Measurements from ENCODE around the gene DNAJB11. TPM values are rescaled to one million over a fixed set of nuclear protein-coding genes. Genes with fewer than 3 reads are reported as not detected.

Gene DNAJB11
- total RNA-seq (2022; extraction: Qiagen RNA extraction; ENCODE audit: low read depth): 50.9 to 58.1 TPM (median 57.3 TPM) in 5 replicates

DNA sequence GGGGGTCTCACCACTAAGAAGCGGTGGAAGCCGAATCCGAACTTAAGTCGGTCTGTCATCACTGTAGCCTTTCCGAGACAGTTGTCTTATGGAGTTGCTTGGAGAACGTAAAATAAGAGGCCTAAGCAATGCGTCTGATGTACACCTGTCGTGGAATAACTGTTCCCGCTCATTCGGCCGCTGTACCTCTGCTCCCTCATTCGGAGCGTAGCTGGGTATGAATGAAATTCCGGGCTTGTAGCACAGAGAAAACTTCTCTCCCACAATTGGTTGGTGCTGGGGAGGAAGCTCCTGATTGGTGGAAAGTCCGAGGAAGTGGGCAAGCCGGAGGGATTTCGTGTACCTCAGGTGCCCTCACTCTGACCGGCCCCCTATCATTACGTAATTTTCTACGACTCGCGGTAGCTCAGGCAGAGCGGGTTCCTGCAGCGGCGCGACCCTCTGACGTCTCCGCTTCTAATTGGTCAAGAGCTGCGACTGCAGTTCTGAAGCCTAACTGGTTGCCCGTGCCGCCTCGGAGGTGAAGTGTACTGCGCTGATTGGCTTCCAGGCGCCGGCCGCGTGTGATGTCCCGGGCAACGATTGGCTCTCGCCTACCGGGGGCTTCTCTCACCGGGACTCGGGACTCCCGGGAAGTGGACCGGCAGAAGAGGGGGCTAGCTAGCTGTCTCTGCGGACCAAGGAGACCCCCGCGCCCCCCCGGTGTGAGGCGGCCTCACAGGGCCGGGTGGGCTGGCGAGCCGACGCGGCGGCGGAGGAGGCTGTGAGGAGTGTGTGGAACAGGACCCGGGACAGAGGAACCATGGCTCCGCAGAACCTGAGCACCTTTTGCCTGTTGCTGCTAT is at the start of gene DNAJB11:
DNAJB11 (plus strand) TSS at position 625 of the 845 bp plus-strand sequence; CDS start at position 803, 178 bp downstream.

DNA sequence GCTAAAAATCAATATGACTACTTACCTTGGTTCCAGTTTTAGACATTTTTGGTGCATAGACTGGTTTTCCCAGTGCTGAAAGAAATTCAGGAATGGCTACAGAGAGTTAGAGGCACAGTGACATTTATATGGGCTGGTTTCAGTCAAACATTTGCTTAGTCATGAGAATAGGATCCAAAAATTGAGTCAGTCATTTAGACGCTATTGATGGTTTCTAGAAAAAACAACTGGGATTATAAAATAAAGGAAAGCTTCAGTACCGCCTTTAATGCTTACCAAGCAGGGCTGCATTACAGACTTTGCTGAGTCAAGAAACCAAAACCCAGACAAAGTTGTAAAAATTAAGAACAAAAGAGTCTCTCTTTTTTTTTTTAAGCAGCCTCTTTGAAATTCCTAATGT is 26.2 kb upstream of the DNAJB11 start, which contains the start of gene CRYGS:
CRYGS (minus strand) TSS at position 100 of the 400 bp plus-strand sequence; CDS start at position 46, 54 bp downstream.

DNA sequence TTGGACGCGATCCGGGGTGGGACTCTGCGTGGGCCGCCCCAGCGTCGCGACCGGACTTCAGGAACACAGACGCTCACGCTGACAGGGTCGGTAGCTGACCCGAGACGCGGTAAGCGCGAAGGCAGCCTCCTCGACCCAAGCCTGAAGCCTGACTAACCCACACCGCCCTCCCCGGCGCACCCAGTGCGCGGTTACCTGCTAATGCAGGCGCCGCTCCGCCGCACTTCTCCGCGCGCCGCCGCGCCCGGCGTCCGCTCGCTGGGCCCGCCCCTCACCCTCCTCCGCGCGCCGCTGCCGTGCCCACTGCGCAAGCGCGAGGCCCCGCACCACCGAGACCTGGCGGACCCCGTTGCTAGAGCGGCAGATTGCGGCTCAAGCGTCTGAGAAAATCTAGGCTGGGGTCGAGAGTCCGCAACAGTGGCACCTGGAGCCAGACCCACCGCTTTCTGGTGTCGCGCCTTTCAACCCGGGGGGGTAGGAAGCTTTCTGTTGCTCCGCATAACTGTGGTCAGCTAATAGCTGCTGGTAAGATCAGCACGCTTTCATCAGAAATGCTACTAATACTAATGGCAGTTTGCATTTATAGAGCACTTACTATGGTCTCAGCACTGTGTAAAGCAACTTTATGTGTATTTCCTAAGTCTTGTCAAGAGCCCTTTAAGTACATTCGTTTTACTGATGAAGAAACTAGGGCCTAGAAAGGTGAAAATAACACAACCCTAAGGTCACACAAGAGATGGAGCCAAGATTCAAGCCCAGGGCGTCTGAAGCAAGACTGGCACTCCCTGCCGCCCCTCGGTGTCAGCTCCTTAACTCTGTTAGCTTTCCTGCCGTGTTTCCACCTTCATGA is 3.2 kb upstream of the DNAJB11 start, which contains the start of gene TBCCD1:
TBCCD1 (minus strand) TSS at position 268 of the 850 bp plus-strand sequence. CDS start 3,010 bp downstream, outside the sequence.

DNA sequence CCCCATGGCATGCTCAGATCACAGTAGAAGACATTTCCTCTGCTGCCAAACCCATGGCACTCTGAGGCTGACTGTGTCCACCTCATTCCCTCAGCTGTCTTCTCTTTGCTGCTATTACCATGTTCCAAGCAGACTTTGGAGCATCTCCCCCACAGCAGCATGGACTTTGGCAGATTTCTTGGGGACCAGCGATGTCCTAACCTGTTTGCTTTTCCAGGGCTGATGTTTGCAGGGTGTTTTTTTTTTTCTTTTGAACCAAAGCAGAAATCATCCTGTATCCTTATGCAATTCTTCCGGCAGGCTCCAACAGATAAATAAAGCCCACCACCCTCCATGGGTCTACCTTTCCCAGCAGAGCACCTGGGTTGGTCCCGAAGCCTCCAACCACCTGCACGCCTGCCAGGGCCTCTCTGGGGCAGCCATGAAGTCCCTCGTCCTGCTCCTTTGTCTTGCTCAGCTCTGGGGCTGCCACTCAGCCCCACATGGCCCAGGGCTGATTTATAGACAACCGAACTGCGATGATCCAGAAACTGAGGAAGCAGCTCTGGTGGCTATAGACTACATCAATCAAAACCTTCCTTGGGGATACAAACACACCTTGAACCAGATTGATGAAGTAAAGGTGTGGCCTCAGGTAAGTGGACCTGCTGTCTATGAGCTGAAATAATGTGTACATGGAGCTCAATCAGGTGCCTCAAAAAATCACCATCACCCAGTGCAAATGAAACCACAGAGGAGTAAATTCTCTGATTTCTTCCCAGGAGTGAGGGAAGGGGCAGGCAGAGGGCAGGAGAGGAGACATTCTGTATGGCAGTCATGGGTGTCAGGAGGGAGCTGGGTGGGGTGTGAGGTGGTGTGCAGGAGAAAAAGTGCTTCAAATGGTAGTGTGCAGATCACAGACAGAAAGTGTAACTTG is 42.5 kb downstream of the DNAJB11 start, which contains the start of gene AHSG:
AHSG (plus strand) TSS at position 340 of the 916 bp plus-strand sequence; CDS start at position 422, 82 bp downstream.

Other genes starting within 250 kb of the DNAJB11 start
- 9.0 to 15.4 TPM (median 10.1 TPM) in 5 replicates for gene DGKG, start 208.5 kb upstream of the DNAJB11 start, total RNA-seq (2022; extraction: Qiagen RNA extraction; ENCODE audit: low read depth)
- 0.46 to 0.77 TPM (median 0.73 TPM) in 5 replicates for gene CRYGS, start 26.3 kb upstream of the DNAJB11 start, total RNA-seq (2022; extraction: Qiagen RNA extraction; ENCODE audit: low read depth)
- 6.6 to 7.8 TPM (median 7.3 TPM) in 5 replicates for gene TBCCD1, start 3.4 kb upstream of the DNAJB11 start, total RNA-seq (2022; extraction: Qiagen RNA extraction; ENCODE audit: low read depth)
- gene AHSG, start 42.3 kb downstream of the DNAJB11 start, total RNA-seq (2022; extraction: Qiagen RNA extraction; ENCODE audit: low read depth): 0.08 TPM in 1 of 5 replicates, not detected in the others
- gene FETUB, start 69.7 kb downstream of the DNAJB11 start, total RNA-seq (2022; extraction: Qiagen RNA extraction; ENCODE audit: low read depth): 0.08 to 0.12 TPM (median 0.10 TPM) in 4 of 5 replicates, not detected in the other
- gene HRG, start 95.3 kb downstream of the DNAJB11 start, total RNA-seq (2022; extraction: Qiagen RNA extraction; ENCODE audit: low read depth): not detected in 5 replicates
- gene KNG1, start 146.6 kb downstream of the DNAJB11 start, total RNA-seq (2022; extraction: Qiagen RNA extraction; ENCODE audit: low read depth): 0.17 TPM in 1 of 5 replicates, not detected in the others
- 123 to 150 TPM (median 137 TPM) in 5 replicates for gene EIF4A2, start 212.9 kb downstream of the DNAJB11 start, total RNA-seq (2022; extraction: Qiagen RNA extraction; ENCODE audit: low read depth)
- gene RFC4, start 235.8 kb downstream of the DNAJB11 start, total RNA-seq (2022; extraction: Qiagen RNA extraction; ENCODE audit: low read depth): 44.5 to 64.4 TPM (median 48.4 TPM) in 5 replicates